ENCODE data around the gene SYT9.

Gene SYT9

DNA sequence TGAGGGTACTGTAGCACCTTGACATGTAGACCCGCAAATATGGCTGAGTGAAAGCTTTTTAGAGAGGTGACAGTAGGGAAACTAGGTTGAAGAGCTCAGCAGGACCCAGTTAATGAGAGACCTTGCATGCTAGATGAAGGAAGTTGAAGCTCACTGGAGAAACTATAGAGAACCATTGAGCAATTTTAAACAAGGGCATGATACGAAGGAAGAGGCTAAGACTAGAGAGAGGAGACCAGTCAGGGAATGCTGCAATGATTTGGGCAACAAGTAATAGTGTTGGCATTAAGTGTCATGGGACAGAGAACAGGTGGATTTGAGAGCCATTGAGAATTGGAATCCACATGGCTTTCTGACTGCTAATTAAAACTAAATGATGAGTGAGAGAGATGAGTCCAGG is 237.7 kb downstream of the SYT9 start:
- H3K4me3 ChIP-seq (ENCODE audit: low read depth, low read length) = no peak overlapping the region
- no peak for DNase-seq (ENCODE audit: low read depth)
- TF ChIP-seq, protein P1, sequence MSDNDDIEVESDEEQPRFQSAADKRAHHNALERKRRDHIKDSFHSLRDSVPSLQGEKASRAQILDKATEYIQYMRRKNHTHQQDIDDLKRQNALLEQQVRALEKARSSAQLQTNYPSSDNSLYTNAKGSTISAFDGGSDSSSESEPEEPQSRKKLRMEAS (IDR thresholded peaks at IDR 0.05; ENCODE audit: low read depth, low read length) = no peak
- no peak for TF ChIP-seq MYC (IDR thresholded peaks at IDR 0.05; ENCODE audit: low read depth, low read length)
- TF ChIP-seq, protein P2, sequence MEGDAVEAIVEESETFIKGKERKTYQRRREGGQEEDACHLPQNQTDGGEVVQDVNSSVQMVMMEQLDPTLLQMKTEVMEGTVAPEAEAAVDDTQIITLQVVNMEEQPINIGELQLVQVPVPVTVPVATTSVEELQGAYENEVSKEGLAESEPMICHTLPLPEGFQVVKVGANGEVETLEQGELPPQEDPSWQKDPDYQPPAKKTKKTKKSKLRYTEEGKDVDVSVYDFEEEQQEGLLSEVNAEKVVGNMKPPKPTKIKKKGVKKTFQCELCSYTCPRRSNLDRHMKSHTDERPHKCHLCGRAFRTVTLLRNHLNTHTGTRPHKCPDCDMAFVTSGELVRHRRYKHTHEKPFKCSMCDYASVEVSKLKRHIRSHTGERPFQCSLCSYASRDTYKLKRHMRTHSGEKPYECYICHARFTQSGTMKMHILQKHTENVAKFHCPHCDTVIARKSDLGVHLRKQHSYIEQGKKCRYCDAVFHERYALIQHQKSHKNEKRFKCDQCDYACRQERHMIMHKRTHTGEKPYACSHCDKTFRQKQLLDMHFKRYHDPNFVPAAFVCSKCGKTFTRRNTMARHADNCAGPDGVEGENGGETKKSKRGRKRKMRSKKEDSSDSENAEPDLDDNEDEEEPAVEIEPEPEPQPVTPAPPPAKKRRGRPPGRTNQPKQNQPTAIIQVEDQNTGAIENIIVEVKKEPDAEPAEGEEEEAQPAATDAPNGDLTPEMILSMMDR (IDR thresholded peaks at IDR 0.05; ENCODE audit: low read depth, low read length) = no peak
- no peak for TF ChIP-seq POLR2A (IDR thresholded peaks at IDR 0.05; ENCODE audit: extremely low read depth, insufficient read length)

DNA sequence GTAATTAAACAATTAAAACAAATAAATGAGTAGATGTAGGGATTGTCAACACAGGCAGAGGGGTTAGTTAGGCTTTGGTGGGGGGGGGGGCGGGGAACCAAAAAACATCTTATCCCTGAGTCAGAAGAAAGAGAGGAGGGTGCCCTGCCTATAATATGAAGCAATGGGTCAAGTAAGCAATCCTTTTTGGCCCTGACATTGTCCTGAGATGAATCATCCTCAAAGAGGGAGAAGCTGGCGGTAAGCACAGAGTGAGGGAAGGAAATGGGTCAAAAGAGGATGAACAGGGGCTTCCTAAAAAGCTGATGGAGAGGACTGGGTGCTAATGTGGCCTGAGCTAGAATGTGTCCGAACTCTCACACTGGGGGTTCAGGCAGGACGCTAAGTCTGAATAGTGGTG is 238.3 kb downstream of the SYT9 start:
- H3K4me3 ChIP-seq (ENCODE audit: low read depth, low read length) = no peak overlapping the region
- TF ChIP-seq, protein P1 (IDR thresholded peaks at IDR 0.05; ENCODE audit: low read depth, low read length) = no peak
- TF ChIP-seq, protein P2 (IDR thresholded peaks at IDR 0.05; ENCODE audit: low read depth, low read length) = no peak
- TF ChIP-seq MYC (IDR thresholded peaks at IDR 0.05; ENCODE audit: low read depth, low read length) = no peak
- no peak for TF ChIP-seq POLR2A (IDR thresholded peaks at IDR 0.05; ENCODE audit: extremely low read depth, insufficient read length)
- DNase-seq (ENCODE audit: low read depth) = no peak

DNA sequence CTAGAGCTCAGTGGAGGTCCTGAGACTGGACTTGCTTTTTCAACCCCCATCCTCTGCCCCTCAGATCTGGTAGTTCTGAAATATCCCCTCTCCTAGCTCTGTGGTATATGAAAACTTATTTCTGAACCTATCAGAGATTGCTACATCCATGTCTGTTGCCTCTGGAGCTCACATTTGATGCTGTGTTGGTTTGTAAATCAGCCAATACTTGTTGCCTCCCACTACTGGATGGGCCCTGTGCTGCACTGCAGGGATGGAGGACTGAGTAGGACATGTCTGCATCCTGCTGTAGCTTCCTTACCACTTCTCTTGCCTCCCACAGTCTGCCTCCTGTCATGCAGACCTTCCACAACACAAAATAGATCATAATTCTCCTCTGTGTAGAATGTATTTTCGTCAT is 238.8 kb downstream of the SYT9 start:
- TF ChIP-seq POLR2A (IDR thresholded peaks at IDR 0.05; ENCODE audit: extremely low read depth, insufficient read length) (no peak), MYC (IDR thresholded peaks at IDR 0.05; ENCODE audit: low read depth, low read length) (no peak)
- TF ChIP-seq, protein P2 (IDR thresholded peaks at IDR 0.05; ENCODE audit: low read depth, low read length) = no peak
- TF ChIP-seq, protein P1 (IDR thresholded peaks at IDR 0.05; ENCODE audit: low read depth, low read length) = no peak
- DNase-seq (ENCODE audit: low read depth) = no peak
- H3K4me3 ChIP-seq (ENCODE audit: low read depth, low read length) = no peak overlapping the region

DNA sequence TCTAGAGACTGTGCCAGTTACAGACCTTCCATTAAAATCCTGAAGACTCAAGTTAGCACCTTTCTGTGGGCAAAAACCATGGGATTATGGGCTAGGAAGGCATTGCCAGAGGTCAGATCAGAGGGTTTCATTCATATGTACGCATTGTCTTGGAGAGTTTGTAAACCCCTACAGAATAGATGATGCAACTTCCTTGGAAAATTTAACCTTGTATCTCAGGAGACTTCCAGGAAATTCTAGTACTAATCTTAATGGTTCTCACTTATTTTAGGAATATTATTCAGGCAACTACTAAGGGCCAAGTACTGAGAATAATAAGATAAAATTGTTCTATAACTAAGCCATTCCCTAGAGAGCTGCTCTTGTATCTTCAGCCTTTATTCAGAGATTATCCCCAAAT is 240.5 kb downstream of the SYT9 start:
- no peak for DNase-seq (ENCODE audit: low read depth)
- H3K4me3 ChIP-seq (ENCODE audit: low read depth, low read length) = no peak overlapping the region
- TF ChIP-seq POLR2A (IDR thresholded peaks at IDR 0.05; ENCODE audit: extremely low read depth, insufficient read length) (no peak), MYC (IDR thresholded peaks at IDR 0.05; ENCODE audit: low read depth, low read length) (no peak)
- TF ChIP-seq, protein P2 (IDR thresholded peaks at IDR 0.05; ENCODE audit: low read depth, low read length) = no peak
- TF ChIP-seq, protein P1 (IDR thresholded peaks at IDR 0.05; ENCODE audit: low read depth, low read length) = no peak

DNA sequence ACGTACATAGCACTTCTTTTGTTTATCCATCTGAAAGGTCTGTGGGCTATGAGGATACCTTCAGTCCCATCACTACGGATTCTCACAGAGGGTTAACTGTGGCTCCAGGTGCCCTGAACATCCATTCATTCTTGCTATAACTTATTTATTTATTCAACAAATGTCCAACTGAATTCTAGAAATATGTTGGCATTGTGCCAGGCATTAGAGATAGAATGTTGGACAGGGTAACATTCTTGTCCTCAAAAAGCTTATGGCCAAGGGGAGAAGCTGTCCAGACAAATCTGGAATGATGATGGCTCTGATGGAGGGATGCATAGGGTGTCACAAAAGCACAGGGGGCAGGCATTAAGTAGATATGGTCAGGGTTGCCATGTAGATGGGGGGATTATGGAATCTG is 242.0 kb downstream of the SYT9 start:
- TF ChIP-seq, protein P1 (IDR thresholded peaks at IDR 0.05; ENCODE audit: low read depth, low read length) = no peak
- TF ChIP-seq MYC (IDR thresholded peaks at IDR 0.05; ENCODE audit: low read depth, low read length) (no peak), POLR2A (IDR thresholded peaks at IDR 0.05; ENCODE audit: extremely low read depth, insufficient read length) (no peak)
- TF ChIP-seq, protein P2 (IDR thresholded peaks at IDR 0.05; ENCODE audit: low read depth, low read length) = no peak
- no peak for DNase-seq (ENCODE audit: low read depth)
- H3K4me3 ChIP-seq (ENCODE audit: low read depth, low read length) = no peak overlapping the region
